Hematopoietic multipotent progenitor cell (in vitro differentiated cells): ENCODE results near the gene ZDHHC11. TPM values are rescaled to one million over a fixed set of nuclear protein-coding genes. Genes with fewer than 3 reads are reported as not detected.
"Not testable (repeated sequence)": the region's sequence is repeated elsewhere in the genome, so short reads cannot be mapped to it uniquely, and the experiment has no call there.

ENCODE experiments used
- DNase-seq, 3 donors: peaks; one replicate each; pipeline ENCODE4 v3.0.0-alpha.2; 2011 to 2015; ENCODE audit warnings: low read depth in 2 of 3, low spot score in 2 of 3
- total RNA-seq: library from RNA; depleted of rRNA; stranded (reverse); fragments of >200 nt; gene quantifications from one replicate; pipeline ENCODE4 v1.2.3, GENCODE V29; 2012

The ZDHHC11 gene
- total RNA-seq, 1 donor = 5.9 TPM

- DNase-seq = no peak
These were observed 30.2 kb upstream of the ZDHHC11 start for GRCh38 chr5:880816-881550.

GRCh38 chr5:878677-879076, 27.9 kb upstream of the ZDHHC11 start:
- DNase-seq = not testable (repeated sequence)

- DNase-seq = no peak
These were observed 27.3 kb upstream of the ZDHHC11 start for GRCh38 chr5:878125-878524.

GRCh38 chr5:876398-877365, 25.9 kb upstream of the ZDHHC11 start:
- no peak for DNase-seq

GRCh38 chr5:875931-876330, 25.1 kb upstream of the ZDHHC11 start:
- no peak for DNase-seq

- no peak for DNase-seq
These were observed 22.5 kb upstream of the ZDHHC11 start for GRCh38 chr5:873328-873727.

DNA sequence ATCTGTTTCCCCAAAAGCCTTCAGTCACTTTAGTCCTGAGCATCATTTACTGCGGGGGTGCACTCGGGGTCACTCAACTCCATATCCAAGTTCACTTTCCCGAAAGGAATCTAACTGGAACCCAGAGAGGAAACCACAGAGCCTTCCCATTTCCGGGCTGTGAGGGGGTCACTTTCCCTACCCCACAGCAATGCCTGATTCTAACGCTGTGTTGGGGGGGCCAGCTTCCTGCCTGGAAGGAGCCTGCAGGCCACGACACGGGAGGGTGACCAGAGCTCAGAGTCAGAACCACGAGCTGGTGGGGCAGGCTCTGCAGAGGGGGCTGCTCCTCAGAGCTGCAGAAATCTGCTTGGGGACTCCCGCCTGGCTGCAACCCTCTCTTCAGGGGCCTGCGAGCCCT, 21.5 kb upstream of the ZDHHC11 start:
- DNase-seq = no peak

GRCh38 chr5:871596-872298, 21.0 kb upstream of the ZDHHC11 start:
- no peak for DNase-seq

DNA sequence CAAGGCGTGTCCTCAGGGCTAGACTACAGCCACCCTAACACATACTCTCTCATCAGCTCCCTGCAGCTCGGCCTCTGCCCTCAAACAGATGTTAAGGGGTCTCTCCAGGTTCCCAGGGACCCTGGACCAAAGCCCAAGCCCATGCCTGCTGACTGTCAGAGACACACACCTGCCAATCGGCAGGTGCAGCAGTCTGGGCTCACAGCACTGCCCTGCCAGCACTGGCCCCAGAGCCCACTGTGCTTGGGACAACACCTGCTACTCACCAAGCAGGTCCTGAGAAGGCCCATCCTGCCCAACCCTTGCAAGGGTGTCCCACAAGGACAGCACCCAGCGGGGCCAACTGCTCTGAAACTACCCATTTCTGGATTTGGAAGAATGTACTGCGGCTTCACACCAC, 20.2 kb upstream of the ZDHHC11 start:
- no peak for DNase-seq

DNA sequence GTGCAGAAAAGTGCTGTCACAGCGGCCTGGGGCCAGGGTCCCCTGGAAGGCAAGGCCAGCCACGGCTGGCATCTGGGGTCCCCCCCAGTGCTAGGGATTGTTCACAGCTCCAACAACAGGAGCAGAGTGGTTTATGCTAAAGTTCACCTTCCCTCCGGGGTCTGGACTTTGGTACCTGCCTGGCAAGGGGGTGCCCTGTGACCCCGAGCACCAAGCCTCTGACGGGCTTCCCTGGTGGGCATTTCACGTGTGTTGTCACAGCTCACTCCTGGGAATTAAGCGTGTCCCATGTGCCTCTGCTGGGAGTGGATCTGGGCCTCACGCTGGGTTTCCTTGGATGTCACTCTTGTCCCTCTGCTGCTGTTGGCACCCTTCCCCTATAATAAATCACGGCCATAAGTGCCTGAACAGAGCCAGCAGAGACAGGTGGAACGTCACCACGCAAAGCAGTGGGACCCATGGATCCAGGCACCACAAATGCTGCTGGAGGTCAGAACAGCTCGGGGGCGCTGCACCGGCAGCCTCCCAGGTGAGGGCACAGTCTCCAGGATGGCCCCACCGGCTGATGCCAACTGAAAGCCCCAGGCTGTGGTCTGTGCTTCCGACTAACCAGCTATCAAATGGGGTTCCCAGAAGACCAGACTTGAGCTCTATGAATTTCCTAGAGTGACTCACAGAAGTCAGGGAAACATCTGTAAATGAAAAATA, 17.8 kb upstream of the ZDHHC11 start:
- no peak for DNase-seq

DNA sequence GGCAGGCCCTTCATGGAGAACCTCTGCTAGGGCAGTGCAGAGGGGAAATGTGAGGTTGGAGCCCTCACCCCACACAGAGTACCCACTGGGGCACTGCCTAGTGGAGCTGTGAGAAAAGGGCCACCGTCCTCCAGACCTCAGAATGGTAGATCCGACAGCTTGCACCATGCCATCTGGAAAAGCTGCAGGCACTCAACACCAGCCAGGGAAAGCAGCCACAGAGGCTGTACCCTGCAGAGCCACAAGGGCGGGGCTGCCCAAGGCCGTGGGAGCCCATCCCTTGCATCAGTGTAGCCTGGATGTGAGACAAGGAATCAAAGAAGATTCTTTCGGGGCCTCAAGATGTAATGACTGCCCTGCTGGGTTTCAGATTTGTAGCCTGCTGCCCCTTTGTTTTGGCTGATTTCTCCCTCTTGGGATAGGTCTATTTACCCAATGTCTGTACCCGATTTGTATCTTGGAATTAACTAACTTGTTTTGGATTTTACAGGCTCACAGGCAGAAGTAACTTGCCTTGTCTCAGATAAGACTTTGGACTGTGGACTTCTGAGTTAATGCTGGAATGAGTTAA, 16.6 kb upstream of the ZDHHC11 start:
- DNase-seq = no peak

- DNase-seq = no peak
These were observed 15.0 kb upstream of the ZDHHC11 start for GRCh38 chr5:865771-866170.

GRCh38 chr5:865168-865521, 14.4 kb upstream of the ZDHHC11 start:
- no peak for DNase-seq

- no peak for DNase-seq
These were observed 13.8 kb upstream of the ZDHHC11 start for GRCh38 chr5:864492-865167.

GRCh38 chr5:863244-863805, 12.5 kb upstream of the ZDHHC11 start:
- DNase-seq = no peak

GRCh38 chr5:862367-863243, 11.8 kb upstream of the ZDHHC11 start:
- no peak for DNase-seq

DNA sequence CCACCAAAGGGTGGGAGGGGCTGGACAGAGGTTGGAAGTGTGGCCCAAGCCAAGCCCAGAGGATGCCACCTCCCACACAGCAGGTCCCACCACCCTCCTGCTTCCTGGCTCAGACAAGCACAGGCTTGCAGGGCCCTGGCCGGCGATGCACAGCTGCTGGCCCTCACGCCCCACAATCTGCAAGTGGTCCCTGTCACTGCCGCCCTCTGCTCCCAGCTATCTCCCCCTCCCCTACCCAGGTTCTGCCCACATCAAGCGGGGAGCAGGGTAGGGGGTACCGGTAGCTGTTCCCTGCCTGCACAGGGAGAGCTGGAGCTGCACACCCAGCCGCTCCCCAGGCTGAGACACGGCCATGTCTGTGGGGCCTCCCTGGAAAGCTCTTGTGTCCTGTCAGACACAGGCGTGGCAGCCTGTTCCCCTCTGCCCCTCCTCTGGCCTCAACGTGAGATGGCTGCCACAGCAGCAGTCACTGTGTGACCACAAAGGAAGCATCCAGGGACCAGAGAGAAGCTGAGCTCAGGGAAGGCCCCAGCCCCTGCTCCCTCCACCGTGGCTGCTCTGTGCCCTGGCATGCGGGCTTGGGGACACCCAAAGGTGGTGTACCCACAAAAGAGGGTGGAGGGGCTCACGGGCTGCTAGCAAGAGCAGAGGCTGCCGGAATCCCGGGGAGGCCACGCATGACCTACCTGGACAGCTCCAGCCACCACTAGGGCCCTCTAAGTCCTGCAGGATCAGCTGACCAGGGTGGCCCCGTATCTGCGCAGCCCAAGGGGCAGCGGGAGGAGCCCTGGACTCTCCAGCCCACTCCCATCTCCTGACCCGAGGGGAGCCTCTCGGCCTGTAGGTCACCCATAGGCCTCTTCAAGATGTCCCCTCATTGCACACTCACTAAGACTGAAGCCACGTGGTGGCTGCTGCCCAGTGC, 10.9 kb upstream of the ZDHHC11 start:
- DNase-seq = no peak
